Measurements from ENCODE around the gene RBL2.

RBL2 gene

GRCh38 chr16:53449816-53450517 lies 15.7 kb downstream of the RBL2 start:
- Histone ChIP-seq H3K9ac (ENCODE audit: low read depth, low read length) (no peak overlapping the region), H3K27ac (ENCODE audit: low read depth, low read length) (no peak overlapping the region), H3K4me1 (ENCODE audit: control insufficient read depth, insufficient read depth, low read length) (no peaks in the 10 kb centered on the region), H3K4me3 (ENCODE audit: low read depth, low read length) (no peak overlapping the region), H3K27me3 (ENCODE audit: control insufficient read depth, insufficient read depth, low read length) (no peaks in the 10 kb centered on the region), H3K36me3 (ENCODE audit: control insufficient read depth, insufficient read depth, low read length) (peaks cover 60% of the 10 kb centered on the region), H3K9me3 (ENCODE audit: control insufficient read depth, insufficient read depth, low read length) (no peaks in the 10 kb centered on the region)

- H3K4me3 ChIP-seq (ENCODE audit: low read depth, low read length) = no peak overlapping the region
- no peaks in the 10 kb centered on the region for H3K27me3 ChIP-seq (ENCODE audit: control insufficient read depth, insufficient read depth, low read length)
- H3K4me1 ChIP-seq (ENCODE audit: control insufficient read depth, insufficient read depth, low read length) = peaks cover 4% of the 10 kb centered on the region; the same call in 1 of the 2 replicates
- H3K36me3 ChIP-seq (ENCODE audit: control insufficient read depth, insufficient read depth, low read length) = peaks cover 77% of the 10 kb centered on the region
- H3K9ac ChIP-seq (ENCODE audit: low read depth, low read length) = no peak overlapping the region
- no peaks in the 10 kb centered on the region for H3K9me3 ChIP-seq (ENCODE audit: control insufficient read depth, insufficient read depth, low read length)
- H3K27ac ChIP-seq (ENCODE audit: low read depth, low read length) = no peak overlapping the region
These were observed 19.7 kb downstream of the RBL2 start for GRCh38 chr16:53453928-53454327.

GRCh38 chr16:53456625-53457024 lies 22.4 kb downstream of the RBL2 start:
- no peaks in the 10 kb centered on the region for H3K9me3 ChIP-seq (ENCODE audit: control insufficient read depth, insufficient read depth, low read length)
- H3K27me3 ChIP-seq (ENCODE audit: control insufficient read depth, insufficient read depth, low read length) = no peaks in the 10 kb centered on the region
- peaks cover 90% of the 10 kb centered on the region for H3K36me3 ChIP-seq (ENCODE audit: control insufficient read depth, insufficient read depth, low read length)
- no peak overlapping the region for H3K9ac ChIP-seq (ENCODE audit: low read depth, low read length)
- H3K4me1 ChIP-seq (ENCODE audit: control insufficient read depth, insufficient read depth, low read length) = peaks cover 4% of the 10 kb centered on the region; the same call in 1 of the 2 replicates
- no peak overlapping the region for H3K4me3 ChIP-seq (ENCODE audit: low read depth, low read length)
- H3K27ac ChIP-seq (ENCODE audit: low read depth, low read length) = no peak overlapping the region

GRCh38 chr16:53457670-53458069 lies 23.4 kb downstream of the RBL2 start:
- H3K4me3 ChIP-seq (ENCODE audit: low read depth, low read length) = no peak overlapping the region
- no peak overlapping the region for H3K27ac ChIP-seq (ENCODE audit: low read depth, low read length)
- H3K36me3 ChIP-seq (ENCODE audit: control insufficient read depth, insufficient read depth, low read length) = peaks cover 92% of the 10 kb centered on the region
- H3K27me3 ChIP-seq (ENCODE audit: control insufficient read depth, insufficient read depth, low read length) = no peaks in the 10 kb centered on the region
- peaks cover 4% of the 10 kb centered on the region; the same call in 1 of the 2 replicates for H3K4me1 ChIP-seq (ENCODE audit: control insufficient read depth, insufficient read depth, low read length)
- no peaks in the 10 kb centered on the region for H3K9me3 ChIP-seq (ENCODE audit: control insufficient read depth, insufficient read depth, low read length)
- no peak overlapping the region for H3K9ac ChIP-seq (ENCODE audit: low read depth, low read length)

- Histone ChIP-seq H3K9me3 (ENCODE audit: control insufficient read depth, insufficient read depth, low read length) (no peaks in the 10 kb centered on the region), H3K27me3 (ENCODE audit: control insufficient read depth, insufficient read depth, low read length) (no peaks in the 10 kb centered on the region), H3K4me1 (ENCODE audit: control insufficient read depth, insufficient read depth, low read length) (peaks cover 4% of the 10 kb centered on the region; the same call in 1 of the 2 replicates), H3K36me3 (ENCODE audit: control insufficient read depth, insufficient read depth, low read length) (peaks cover 93% of the 10 kb centered on the region), H3K9ac (ENCODE audit: low read depth, low read length) (no peak overlapping the region), H3K27ac (ENCODE audit: low read depth, low read length) (no peak overlapping the region), H3K4me3 (ENCODE audit: low read depth, low read length) (no peak overlapping the region)
These were observed 24.4 kb downstream of the RBL2 start for GRCh38 chr16:53458635-53459034.

- peaks cover 94% of the 10 kb centered on the region for H3K36me3 ChIP-seq (ENCODE audit: control insufficient read depth, insufficient read depth, low read length)
These were observed 31.5 kb downstream of the RBL2 start for GRCh38 chr16:53465606-53466280.

GRCh38 chr16:53476867-53477266 lies 42.6 kb downstream of the RBL2 start:
- no peak overlapping the region for H3K9ac ChIP-seq (ENCODE audit: low read depth, low read length)
- no peak overlapping the region for H3K27ac ChIP-seq (ENCODE audit: low read depth, low read length)
- no peaks in the 10 kb centered on the region for H3K4me1 ChIP-seq (ENCODE audit: control insufficient read depth, insufficient read depth, low read length)
- H3K4me3 ChIP-seq (ENCODE audit: low read depth, low read length) = no peak overlapping the region
- no peaks in the 10 kb centered on the region for H3K9me3 ChIP-seq (ENCODE audit: control insufficient read depth, insufficient read depth, low read length)
- H3K36me3 ChIP-seq (ENCODE audit: control insufficient read depth, insufficient read depth, low read length) = peaks cover 62% of the 10 kb centered on the region
- no peaks in the 10 kb centered on the region for H3K27me3 ChIP-seq (ENCODE audit: control insufficient read depth, insufficient read depth, low read length)

More at GRCh38 chr16:53465606-53466280, 31.5 kb downstream of the RBL2 start:
- Histone ChIP-seq H3K9ac (ENCODE audit: low read depth, low read length) (no peak overlapping the region), H3K9me3 (ENCODE audit: control insufficient read depth, insufficient read depth, low read length) (no peaks in the 10 kb centered on the region), H3K4me1 (ENCODE audit: control insufficient read depth, insufficient read depth, low read length) (no peaks in the 10 kb centered on the region), H3K27me3 (ENCODE audit: control insufficient read depth, insufficient read depth, low read length) (no peaks in the 10 kb centered on the region), H3K4me3 (ENCODE audit: low read depth, low read length) (no peak overlapping the region), H3K27ac (ENCODE audit: low read depth, low read length) (no peak overlapping the region)

- H3K9ac ChIP-seq (ENCODE audit: low read depth, low read length) = no peak overlapping the region
- no peaks in the 10 kb centered on the region for H3K9me3 ChIP-seq (ENCODE audit: control insufficient read depth, insufficient read depth, low read length)
- H3K4me3 ChIP-seq (ENCODE audit: low read depth, low read length) = no peak overlapping the region
- no peaks in the 10 kb centered on the region for H3K4me1 ChIP-seq (ENCODE audit: control insufficient read depth, insufficient read depth, low read length)
- no peak overlapping the region for H3K27ac ChIP-seq (ENCODE audit: low read depth, low read length)
- no peaks in the 10 kb centered on the region for H3K27me3 ChIP-seq (ENCODE audit: control insufficient read depth, insufficient read depth, low read length)
- H3K36me3 ChIP-seq (ENCODE audit: control insufficient read depth, insufficient read depth, low read length) = peaks cover 63% of the 10 kb centered on the region
These were observed 44.7 kb downstream of the RBL2 start for GRCh38 chr16:53478965-53479364.

- Histone ChIP-seq H3K36me3 (ENCODE audit: control insufficient read depth, insufficient read depth, low read length) (peaks cover 77% of the 10 kb centered on the region), H3K4me3 (ENCODE audit: low read depth, low read length) (no peak overlapping the region), H3K27me3 (ENCODE audit: control insufficient read depth, insufficient read depth, low read length) (no peaks in the 10 kb centered on the region), H3K9ac (ENCODE audit: low read depth, low read length) (no peak overlapping the region), H3K9me3 (ENCODE audit: control insufficient read depth, insufficient read depth, low read length) (no peaks in the 10 kb centered on the region), H3K27ac (ENCODE audit: low read depth, low read length) (no peak overlapping the region), H3K4me1 (ENCODE audit: control insufficient read depth, insufficient read depth, low read length) (no peaks in the 10 kb centered on the region)
These were observed 46.1 kb downstream of the RBL2 start for GRCh38 chr16:53480394-53480793.

GRCh38 chr16:53482123-53482522 lies 47.9 kb downstream of the RBL2 start:
- Histone ChIP-seq H3K9ac (ENCODE audit: low read depth, low read length) (no peak overlapping the region), H3K4me3 (ENCODE audit: low read depth, low read length) (no peak overlapping the region), H3K27me3 (ENCODE audit: control insufficient read depth, insufficient read depth, low read length) (no peaks in the 10 kb centered on the region), H3K9me3 (ENCODE audit: control insufficient read depth, insufficient read depth, low read length) (peaks cover 5% of the 10 kb centered on the region; the same call in 1 of the 2 replicates), H3K4me1 (ENCODE audit: control insufficient read depth, insufficient read depth, low read length) (no peaks in the 10 kb centered on the region), H3K36me3 (ENCODE audit: control insufficient read depth, insufficient read depth, low read length) (peaks cover 81% of the 10 kb centered on the region), H3K27ac (ENCODE audit: low read depth, low read length) (no peak overlapping the region)

- no peak overlapping the region for H3K9ac ChIP-seq (ENCODE audit: low read depth, low read length)
- H3K9me3 ChIP-seq (ENCODE audit: control insufficient read depth, insufficient read depth, low read length) = peaks cover 5% of the 10 kb centered on the region; the same call in 1 of the 2 replicates
- H3K36me3 ChIP-seq (ENCODE audit: control insufficient read depth, insufficient read depth, low read length) = peaks cover 87% of the 10 kb centered on the region
- no peak overlapping the region for H3K4me3 ChIP-seq (ENCODE audit: low read depth, low read length)
- no peaks in the 10 kb centered on the region for H3K4me1 ChIP-seq (ENCODE audit: control insufficient read depth, insufficient read depth, low read length)
- no peaks in the 10 kb centered on the region for H3K27me3 ChIP-seq (ENCODE audit: control insufficient read depth, insufficient read depth, low read length)
- no peak overlapping the region for H3K27ac ChIP-seq (ENCODE audit: low read depth, low read length)
These were observed 50.3 kb downstream of the RBL2 start for GRCh38 chr16:53484542-53484941.

Data from HUES48 (cell line).